Measurements from ENCODE around the gene NACC2.

Gene NACC2

DNA sequence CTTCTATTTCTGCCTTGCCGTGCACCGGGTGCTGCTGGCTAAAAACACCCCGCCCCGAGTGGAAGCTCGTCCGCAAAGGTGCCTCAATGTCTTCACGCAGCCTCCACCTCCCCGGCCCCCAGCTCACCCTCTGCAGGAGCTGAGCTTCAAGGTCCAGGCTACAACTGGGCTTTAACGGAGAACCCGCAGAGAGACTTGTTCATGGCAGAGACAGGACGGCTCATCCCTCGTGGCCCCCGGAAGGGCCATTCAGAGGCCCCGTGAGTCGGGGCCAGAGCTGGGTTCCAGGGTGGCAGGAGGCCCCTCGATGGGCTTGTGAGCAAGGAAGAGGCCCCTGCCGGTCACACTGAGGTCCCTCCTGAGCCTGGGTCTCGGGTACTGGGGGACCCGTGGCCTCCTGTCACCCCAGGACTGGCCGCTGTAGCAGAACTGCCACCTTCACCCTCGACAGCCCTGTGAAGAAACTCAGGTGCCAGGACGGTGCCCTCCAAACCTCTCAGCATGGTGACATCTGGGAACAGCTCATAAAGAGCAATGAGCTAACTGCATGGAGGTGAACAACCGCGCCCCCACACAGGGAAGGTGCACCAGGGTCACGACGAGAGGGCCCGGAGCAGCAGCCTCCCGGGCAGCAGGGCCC, 75.9 kb downstream of the NACC2 start:
- no peaks in the 10 kb centered on the region for H3K36me3 ChIP-seq (ENCODE audit: control insufficient read depth, insufficient read depth, low read length)
- no peak overlapping the region for H3K4me3 ChIP-seq (replicated peaks; ENCODE audit: low read depth, low read length)
- DNase-seq (ENCODE audit: extremely low read depth, insufficient read length): no peak
- H3K27me3 ChIP-seq (replicated peaks; ENCODE audit: control insufficient read depth, insufficient read depth, low read length): no peaks in the 10 kb centered on the region; the same call in 1 of the 2 replicates
- TF ChIP-seq, protein P1, sequence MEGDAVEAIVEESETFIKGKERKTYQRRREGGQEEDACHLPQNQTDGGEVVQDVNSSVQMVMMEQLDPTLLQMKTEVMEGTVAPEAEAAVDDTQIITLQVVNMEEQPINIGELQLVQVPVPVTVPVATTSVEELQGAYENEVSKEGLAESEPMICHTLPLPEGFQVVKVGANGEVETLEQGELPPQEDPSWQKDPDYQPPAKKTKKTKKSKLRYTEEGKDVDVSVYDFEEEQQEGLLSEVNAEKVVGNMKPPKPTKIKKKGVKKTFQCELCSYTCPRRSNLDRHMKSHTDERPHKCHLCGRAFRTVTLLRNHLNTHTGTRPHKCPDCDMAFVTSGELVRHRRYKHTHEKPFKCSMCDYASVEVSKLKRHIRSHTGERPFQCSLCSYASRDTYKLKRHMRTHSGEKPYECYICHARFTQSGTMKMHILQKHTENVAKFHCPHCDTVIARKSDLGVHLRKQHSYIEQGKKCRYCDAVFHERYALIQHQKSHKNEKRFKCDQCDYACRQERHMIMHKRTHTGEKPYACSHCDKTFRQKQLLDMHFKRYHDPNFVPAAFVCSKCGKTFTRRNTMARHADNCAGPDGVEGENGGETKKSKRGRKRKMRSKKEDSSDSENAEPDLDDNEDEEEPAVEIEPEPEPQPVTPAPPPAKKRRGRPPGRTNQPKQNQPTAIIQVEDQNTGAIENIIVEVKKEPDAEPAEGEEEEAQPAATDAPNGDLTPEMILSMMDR (IDR thresholded peaks at IDR 0.05; ENCODE audit: insufficient read depth, low read length, poor library complexity, severe bottlenecking): no peak

DNA sequence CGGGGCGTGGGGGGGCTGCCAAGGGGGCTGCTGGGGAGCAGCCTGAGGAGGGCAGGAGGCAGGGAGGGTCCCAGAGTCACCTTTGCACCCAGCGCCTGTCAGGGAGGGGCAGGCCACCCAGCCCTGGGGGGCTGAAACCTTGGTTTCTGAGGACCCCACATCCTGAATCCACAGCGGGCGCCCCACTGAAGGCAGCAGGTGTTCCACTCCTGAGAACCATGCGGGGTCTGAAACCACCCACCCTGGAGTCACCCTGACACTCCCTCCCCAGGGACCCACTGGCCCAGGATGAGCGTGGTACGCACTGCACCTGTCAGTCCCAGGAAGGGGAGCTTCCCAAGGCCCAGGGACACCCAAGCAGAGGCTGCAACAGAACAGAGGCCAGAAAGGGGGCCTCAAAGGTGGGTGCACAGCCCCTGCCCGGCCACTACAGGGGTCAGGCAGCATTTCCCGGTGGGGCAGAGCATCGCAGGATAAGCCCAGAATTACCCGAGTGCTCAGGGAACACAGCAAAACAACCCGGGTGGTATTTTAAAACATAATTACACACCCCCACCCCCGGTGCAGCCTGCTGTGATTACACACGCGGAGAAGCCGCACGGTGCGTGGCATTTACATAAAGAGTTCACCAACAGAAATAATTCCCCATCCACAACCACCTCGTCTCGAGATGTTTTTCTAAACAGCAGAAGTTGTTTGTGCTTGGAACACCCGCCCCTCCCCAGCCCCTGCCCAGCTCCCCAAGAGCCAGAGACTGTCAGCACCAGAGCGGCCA, 76.6 kb downstream of the NACC2 start:
- H3K36me3 ChIP-seq (ENCODE audit: control insufficient read depth, insufficient read depth, low read length): no peaks in the 10 kb centered on the region
- TF ChIP-seq, protein P1 (IDR thresholded peaks at IDR 0.05; ENCODE audit: insufficient read depth, low read length, poor library complexity, severe bottlenecking): no peak
- DNase-seq (ENCODE audit: extremely low read depth, insufficient read length): no peak
- no peaks in the 10 kb centered on the region; the same call in 1 of the 2 replicates for H3K27me3 ChIP-seq (replicated peaks; ENCODE audit: control insufficient read depth, insufficient read depth, low read length)
- H3K4me3 ChIP-seq (replicated peaks; ENCODE audit: low read depth, low read length): no peak overlapping the region

DNA sequence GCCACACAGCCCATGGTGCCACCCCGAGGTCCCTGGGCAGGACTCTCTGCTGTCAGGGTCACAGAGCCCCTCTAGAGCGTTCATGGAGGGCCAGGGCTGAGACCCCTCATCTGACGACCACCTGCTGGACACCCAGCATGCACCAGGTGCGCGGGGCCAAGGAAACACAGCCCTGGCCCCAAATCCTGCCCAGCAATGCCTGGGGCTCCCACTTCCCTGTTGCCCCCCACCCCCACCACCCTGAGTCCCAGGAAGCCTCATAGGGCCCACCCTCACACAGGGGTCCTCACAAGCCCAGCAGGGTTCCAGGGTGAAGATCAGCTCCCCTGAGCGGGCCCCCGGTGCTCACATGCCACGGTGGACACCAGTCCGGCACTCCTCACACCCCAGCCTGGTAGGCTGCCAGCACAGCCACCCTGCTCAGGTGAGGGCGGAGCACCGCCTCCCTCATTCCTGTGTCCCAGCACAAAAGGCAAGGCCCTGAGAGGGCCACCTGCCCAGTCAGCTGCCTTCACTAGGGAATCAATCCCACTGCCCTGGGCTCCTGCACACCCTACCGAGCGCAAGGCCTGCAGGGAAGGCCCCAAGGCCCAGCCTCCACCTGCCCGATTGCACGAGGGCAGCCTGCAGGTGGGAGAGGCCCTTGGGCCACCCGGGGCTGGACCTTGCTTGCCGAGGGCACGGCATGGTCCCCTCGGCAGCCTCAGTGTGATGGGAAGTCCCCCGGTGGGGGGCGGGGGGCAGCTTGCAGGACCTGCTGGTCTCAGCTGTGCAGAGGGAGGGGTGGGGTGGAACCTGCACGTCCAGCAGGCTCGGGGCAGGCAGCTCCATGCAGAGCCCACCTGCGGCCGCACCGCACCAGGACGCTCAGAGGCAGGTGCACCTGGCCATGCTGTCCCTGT, 77.5 kb downstream of the NACC2 start:
- TF ChIP-seq, protein P1 (IDR thresholded peaks at IDR 0.05; ENCODE audit: insufficient read depth, low read length, poor library complexity, severe bottlenecking): no peak
- no peaks in the 10 kb centered on the region; the same call in 1 of the 2 replicates for H3K27me3 ChIP-seq (replicated peaks; ENCODE audit: control insufficient read depth, insufficient read depth, low read length)
- H3K36me3 ChIP-seq (ENCODE audit: control insufficient read depth, insufficient read depth, low read length): no peaks in the 10 kb centered on the region
- no peak overlapping the region for H3K4me3 ChIP-seq (replicated peaks; ENCODE audit: low read depth, low read length)
- no peak for DNase-seq (ENCODE audit: extremely low read depth, insufficient read length)

DNA sequence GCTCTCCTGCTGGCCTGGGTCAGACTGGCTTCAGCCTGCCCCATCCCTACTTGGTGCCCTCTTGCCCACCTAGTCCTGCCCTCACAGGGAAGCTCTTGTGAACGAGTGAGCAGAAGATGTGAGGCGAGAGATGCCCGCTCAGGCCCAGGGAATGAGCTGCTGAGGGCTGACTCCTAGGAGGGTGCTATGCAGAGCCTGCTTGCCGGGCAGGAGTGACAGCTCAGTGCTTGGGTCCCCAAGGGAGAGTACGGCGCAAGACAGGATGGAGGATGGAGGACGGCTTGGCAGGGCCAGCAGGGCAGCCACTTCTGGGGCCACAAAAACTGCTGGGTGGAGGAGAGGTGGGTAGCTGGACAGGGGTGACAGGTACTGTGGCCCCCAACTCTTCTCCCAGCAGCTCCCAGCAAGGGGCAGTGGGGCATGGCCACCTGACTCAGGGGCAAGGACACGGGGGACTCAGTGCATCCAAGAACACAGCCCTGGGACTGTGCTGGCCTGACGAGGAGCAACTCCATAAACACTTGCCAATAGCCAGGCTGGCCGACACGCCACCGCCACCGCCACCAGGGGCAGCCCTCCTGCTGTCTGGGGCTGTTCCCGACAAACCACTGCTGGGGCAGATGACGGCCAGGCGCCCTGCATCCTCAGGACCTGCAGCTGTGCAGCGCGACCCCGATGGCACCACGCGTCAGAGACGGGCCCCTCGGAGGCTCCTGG, 78.4 kb downstream of the NACC2 start:
- Histone ChIP-seq H3K36me3 (ENCODE audit: control insufficient read depth, insufficient read depth, low read length) (no peaks in the 10 kb centered on the region), H3K4me3 (replicated peaks; ENCODE audit: low read depth, low read length) (no peak overlapping the region), H3K27me3 (replicated peaks; ENCODE audit: control insufficient read depth, insufficient read depth, low read length) (no peaks in the 10 kb centered on the region; the same call in 1 of the 2 replicates)
- no peak for DNase-seq (ENCODE audit: extremely low read depth, insufficient read length)
- TF ChIP-seq, protein P1 (IDR thresholded peaks at IDR 0.05; ENCODE audit: insufficient read depth, low read length, poor library complexity, severe bottlenecking): no peak

Data from GM06990 (cell line).